ENCODE results near the gene JAKMIP3.

GRCh38 chr10:132040046-132040445 is 25.7 kb upstream of the JAKMIP3 start:
- TF ChIP-seq CSRNP3 (CRISPR knock-in tag; IDR thresholded peaks at IDR 0.05), result no peak
- TF ChIP-seq ISL1 (CRISPR knock-in tag; IDR thresholded peaks at IDR 0.05), result no peak

Measured in SK-N-SH treated with all-trans-retinoic acid at 6 μM for 48 hours (cell line).